ENCODE data around the gene F9. TPM values are rescaled to one million over a fixed set of nuclear protein-coding genes. Genes with fewer than 3 reads are reported as not detected.

The F9 gene
- total RNA-seq, 6 donors from 2014 or later = 0.10 to 0.11 TPM; not detected in 4

GRCh38 chrX:139538907-139539790 is 8.6 kb downstream of the F9 start:
- 41 to 50% methylated on average over 3 of the region's 3 CpGs for WGBS, 2 donors
- TF ChIP-seq, protein P1, sequence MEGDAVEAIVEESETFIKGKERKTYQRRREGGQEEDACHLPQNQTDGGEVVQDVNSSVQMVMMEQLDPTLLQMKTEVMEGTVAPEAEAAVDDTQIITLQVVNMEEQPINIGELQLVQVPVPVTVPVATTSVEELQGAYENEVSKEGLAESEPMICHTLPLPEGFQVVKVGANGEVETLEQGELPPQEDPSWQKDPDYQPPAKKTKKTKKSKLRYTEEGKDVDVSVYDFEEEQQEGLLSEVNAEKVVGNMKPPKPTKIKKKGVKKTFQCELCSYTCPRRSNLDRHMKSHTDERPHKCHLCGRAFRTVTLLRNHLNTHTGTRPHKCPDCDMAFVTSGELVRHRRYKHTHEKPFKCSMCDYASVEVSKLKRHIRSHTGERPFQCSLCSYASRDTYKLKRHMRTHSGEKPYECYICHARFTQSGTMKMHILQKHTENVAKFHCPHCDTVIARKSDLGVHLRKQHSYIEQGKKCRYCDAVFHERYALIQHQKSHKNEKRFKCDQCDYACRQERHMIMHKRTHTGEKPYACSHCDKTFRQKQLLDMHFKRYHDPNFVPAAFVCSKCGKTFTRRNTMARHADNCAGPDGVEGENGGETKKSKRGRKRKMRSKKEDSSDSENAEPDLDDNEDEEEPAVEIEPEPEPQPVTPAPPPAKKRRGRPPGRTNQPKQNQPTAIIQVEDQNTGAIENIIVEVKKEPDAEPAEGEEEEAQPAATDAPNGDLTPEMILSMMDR (IDR thresholded peaks at IDR 0.05) = no peak
- TF ChIP-seq POLR2AphosphoS5 (IDR thresholded peaks at IDR 0.05) (no peak), EP300 (IDR thresholded peaks at IDR 0.05) (no peak), POLR2A (IDR thresholded peaks at IDR 0.05) (no peak)
- DNase-seq (no peak), ATAC-seq (ENCODE audit: low FRiP score in 2 of 2) (no peak)
- no peak overlapping the region for H3K4me3 ChIP-seq
- H3K36me3 ChIP-seq = no peaks in the 10 kb centered on the region
- H3K4me1 ChIP-seq = no peaks in the 10 kb centered on the region
- H3K27ac ChIP-seq = no peak overlapping the region
- H3K9me3 ChIP-seq = no peaks in the 10 kb centered on the region
- H3K27me3 ChIP-seq = no peaks in the 10 kb centered on the region

GRCh38 chrX:139542652-139543051 is 12.1 kb downstream of the F9 start:
- H3K27ac ChIP-seq = no peak overlapping the region
- no peaks in the 10 kb centered on the region for H3K27me3 ChIP-seq
- no peak for ATAC-seq (ENCODE audit: low FRiP score in 2 of 2)
- H3K4me3 ChIP-seq = no peak overlapping the region
- H3K9me3 ChIP-seq = no peaks in the 10 kb centered on the region
- no peaks in the 10 kb centered on the region for H3K4me1 ChIP-seq
- no peaks in the 10 kb centered on the region for H3K36me3 ChIP-seq
- no peak for TF ChIP-seq POLR2AphosphoS5 (IDR thresholded peaks at IDR 0.05)
- 33 to 47% methylated on average over 1 of the region's 1 CpG for WGBS, 2 donors
- no peak for DNase-seq

DNA sequence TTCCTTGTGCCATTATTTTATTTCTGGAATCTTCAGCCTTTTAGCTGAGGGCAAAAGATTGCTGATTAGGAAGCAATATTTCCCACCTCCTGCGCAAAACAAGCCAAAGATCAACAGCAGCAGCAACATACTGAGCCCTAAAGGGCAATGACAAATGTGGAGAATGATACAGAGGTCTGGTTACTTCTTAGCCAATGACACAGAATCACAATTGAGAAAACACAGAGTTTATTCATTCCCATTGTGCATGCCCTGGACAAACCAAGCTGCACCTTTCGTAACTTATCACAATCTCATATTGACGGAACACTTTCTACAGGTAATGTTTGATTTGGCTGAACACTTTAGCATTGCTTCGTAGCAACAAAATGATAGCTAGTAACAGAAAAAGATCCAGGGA is 13.4 kb downstream of the F9 start:
- ATAC-seq (ENCODE audit: low FRiP score in 2 of 2) (no peak), DNase-seq (no peak)
- H3K4me1 ChIP-seq = no peaks in the 10 kb centered on the region
- H3K27ac ChIP-seq = no peak overlapping the region
- H3K9me3 ChIP-seq = no peaks in the 10 kb centered on the region
- TF ChIP-seq EP300 (IDR thresholded peaks at IDR 0.05) = no peak
- TF ChIP-seq POLR2A (IDR thresholded peaks at IDR 0.05) = no peak
- no peak for TF ChIP-seq POLR2AphosphoS5 (IDR thresholded peaks at IDR 0.05)
- TF ChIP-seq, protein P1 (IDR thresholded peaks at IDR 0.05) = no peak
- no peak overlapping the region for H3K4me3 ChIP-seq
- WGBS, 2 donors = 84 to 94% methylated on average over 4 of the region's 4 CpGs
- no peaks in the 10 kb centered on the region for H3K27me3 ChIP-seq
- H3K36me3 ChIP-seq = no peaks in the 10 kb centered on the region

DNA sequence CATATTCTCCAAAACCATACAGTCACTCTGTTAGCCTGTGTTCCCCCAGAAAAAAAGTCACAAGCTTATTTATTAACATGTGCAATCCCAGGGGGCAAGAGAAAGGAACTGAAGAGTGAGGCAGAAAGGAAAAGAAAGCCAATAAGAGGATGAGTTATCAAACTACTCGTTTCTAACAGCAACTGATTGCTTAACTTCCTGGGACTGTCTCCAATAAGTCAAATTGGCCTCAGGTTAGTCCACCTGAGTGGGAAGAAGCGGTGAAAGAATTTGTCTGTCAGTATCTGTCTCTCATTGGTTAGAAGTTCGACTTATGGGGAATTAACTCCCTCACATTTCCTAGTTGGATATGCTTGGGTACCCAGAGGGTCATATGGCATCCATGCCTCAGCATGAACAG is 14.1 kb downstream of the F9 start:
- Histone ChIP-seq H3K9me3 (no peaks in the 10 kb centered on the region), H3K27me3 (no peaks in the 10 kb centered on the region), H3K4me1 (no peaks in the 10 kb centered on the region), H3K36me3 (no peaks in the 10 kb centered on the region), H3K27ac (no peak overlapping the region), H3K4me3 (no peak overlapping the region)
- TF ChIP-seq, protein P1 (IDR thresholded peaks at IDR 0.05) = no peak
- TF ChIP-seq EP300 (IDR thresholded peaks at IDR 0.05) (no peak), POLR2A (IDR thresholded peaks at IDR 0.05) (no peak), POLR2AphosphoS5 (IDR thresholded peaks at IDR 0.05) (no peak)
- WGBS, 2 donors = 56 to 61% methylated on average over 3 of the region's 3 CpGs
- ATAC-seq (ENCODE audit: low FRiP score in 2 of 2) (no peak), DNase-seq (no peak)

DNA sequence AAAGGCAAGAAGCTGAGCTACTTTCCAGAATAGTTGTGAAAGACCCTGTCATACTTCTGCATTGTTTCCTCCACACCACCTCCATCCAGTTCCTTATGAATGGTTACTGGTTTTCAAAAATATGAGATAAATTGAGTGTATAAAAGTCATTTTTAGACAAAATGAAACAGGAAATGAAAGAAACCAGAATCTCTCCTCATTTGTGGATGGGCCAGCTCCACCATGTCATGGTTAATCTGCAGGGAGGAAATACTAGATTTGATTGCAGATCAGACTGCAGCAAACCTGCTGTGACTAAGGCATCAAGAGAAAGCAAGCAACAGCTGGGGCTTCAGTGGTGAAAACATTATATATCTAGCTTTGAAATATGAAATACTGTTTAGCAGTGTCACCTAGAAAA is 23.8 kb downstream of the F9 start:
- DNase-seq (no peak), ATAC-seq (ENCODE audit: low FRiP score in 2 of 2) (no peak)
- TF ChIP-seq POLR2A (IDR thresholded peaks at IDR 0.05) = no peak
- no peak for TF ChIP-seq POLR2AphosphoS5 (IDR thresholded peaks at IDR 0.05)
- Histone ChIP-seq H3K27ac (no peak overlapping the region), H3K4me1 (no peaks in the 10 kb centered on the region), H3K36me3 (no peaks in the 10 kb centered on the region), H3K27me3 (no peaks in the 10 kb centered on the region), H3K4me3 (no peak overlapping the region), H3K9me3 (no peaks in the 10 kb centered on the region)

Data from upper lobe of left lung (tissue), 6 donors.